ENCODE data around the gene CCDC141.

Gene CCDC141

DNA sequence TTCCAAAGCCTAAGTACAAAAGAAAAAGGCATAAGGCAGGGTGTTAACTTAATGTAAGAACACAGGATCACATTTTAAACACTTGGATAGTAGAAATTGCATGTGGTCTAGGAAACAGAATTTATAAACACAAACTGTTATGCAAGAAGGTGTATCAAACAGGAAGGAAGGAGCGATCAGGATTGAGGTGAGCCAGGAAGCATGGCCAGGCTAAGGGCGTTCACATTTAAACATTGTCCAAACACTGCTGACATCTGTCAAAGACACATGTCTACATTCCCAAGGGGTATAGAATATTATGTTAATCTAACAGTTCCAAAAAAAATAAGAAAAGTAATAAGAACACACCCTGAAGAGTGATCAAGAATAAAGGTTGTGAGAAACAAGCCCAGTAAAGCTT lies 71.3 kb downstream of the CCDC141 start:
- TF ChIP-seq TAF1 (IDR thresholded peaks at IDR 0.05; ENCODE audit: borderline replicate concordance, insufficient read depth, low read length) (no peak), POLR2AphosphoS5 (IDR thresholded peaks at IDR 0.05; ENCODE audit: low read depth, low read length) (no peak), FOXP2 (optimal IDR thresholded peaks at IDR 0.05; ENCODE audit: borderline replicate concordance, extremely low read depth, extremely low read length, insufficient read depth) (no peak), SIN3A (IDR thresholded peaks at IDR 0.05; ENCODE audit: borderline replicate concordance, insufficient read depth, low read length) (no peak)
- TF ChIP-seq, protein P1, sequence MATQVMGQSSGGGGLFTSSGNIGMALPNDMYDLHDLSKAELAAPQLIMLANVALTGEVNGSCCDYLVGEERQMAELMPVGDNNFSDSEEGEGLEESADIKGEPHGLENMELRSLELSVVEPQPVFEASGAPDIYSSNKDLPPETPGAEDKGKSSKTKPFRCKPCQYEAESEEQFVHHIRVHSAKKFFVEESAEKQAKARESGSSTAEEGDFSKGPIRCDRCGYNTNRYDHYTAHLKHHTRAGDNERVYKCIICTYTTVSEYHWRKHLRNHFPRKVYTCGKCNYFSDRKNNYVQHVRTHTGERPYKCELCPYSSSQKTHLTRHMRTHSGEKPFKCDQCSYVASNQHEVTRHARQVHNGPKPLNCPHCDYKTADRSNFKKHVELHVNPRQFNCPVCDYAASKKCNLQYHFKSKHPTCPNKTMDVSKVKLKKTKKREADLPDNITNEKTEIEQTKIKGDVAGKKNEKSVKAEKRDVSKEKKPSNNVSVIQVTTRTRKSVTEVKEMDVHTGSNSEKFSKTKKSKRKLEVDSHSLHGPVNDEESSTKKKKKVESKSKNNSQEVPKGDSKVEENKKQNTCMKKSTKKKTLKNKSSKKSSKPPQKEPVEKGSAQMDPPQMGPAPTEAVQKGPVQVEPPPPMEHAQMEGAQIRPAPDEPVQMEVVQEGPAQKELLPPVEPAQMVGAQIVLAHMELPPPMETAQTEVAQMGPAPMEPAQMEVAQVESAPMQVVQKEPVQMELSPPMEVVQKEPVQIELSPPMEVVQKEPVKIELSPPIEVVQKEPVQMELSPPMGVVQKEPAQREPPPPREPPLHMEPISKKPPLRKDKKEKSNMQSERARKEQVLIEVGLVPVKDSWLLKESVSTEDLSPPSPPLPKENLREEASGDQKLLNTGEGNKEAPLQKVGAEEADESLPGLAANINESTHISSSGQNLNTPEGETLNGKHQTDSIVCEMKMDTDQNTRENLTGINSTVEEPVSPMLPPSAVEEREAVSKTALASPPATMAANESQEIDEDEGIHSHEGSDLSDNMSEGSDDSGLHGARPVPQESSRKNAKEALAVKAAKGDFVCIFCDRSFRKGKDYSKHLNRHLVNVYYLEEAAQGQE (IDR thresholded peaks at IDR 0.05; ENCODE audit: insufficient read depth in 1 of 2, low read depth in 2 of 2, low read length in 2 of 2) = no peak

DNA sequence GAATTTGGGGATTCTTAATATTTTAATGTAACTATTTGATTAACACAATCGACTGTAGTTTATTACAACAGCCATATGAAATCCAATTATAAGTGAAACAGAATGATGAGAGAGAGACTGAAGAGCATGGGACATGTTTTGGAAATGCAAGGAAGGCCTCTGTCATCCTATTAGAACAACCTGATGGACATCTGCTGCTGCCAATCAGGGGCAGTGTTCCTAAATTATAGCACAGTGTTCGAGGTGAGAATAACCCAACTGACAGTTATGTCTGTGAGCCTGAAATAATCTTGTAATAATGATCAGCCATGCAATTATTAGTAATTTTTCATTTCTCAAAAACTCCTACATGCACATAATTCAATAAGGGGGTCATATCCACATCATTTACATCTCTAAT lies 73.6 kb downstream of the CCDC141 start:
- TF ChIP-seq TAF1 (IDR thresholded peaks at IDR 0.05; ENCODE audit: borderline replicate concordance, insufficient read depth, low read length) (no peak), FOXP2 (optimal IDR thresholded peaks at IDR 0.05; ENCODE audit: borderline replicate concordance, extremely low read depth, extremely low read length, insufficient read depth) (no peak), SIN3A (IDR thresholded peaks at IDR 0.05; ENCODE audit: borderline replicate concordance, insufficient read depth, low read length) (no peak), POLR2AphosphoS5 (IDR thresholded peaks at IDR 0.05; ENCODE audit: low read depth, low read length) (no peak)
- TF ChIP-seq, protein P1 (IDR thresholded peaks at IDR 0.05; ENCODE audit: insufficient read depth in 1 of 2, low read depth in 2 of 2, low read length in 2 of 2) = no peak

DNA sequence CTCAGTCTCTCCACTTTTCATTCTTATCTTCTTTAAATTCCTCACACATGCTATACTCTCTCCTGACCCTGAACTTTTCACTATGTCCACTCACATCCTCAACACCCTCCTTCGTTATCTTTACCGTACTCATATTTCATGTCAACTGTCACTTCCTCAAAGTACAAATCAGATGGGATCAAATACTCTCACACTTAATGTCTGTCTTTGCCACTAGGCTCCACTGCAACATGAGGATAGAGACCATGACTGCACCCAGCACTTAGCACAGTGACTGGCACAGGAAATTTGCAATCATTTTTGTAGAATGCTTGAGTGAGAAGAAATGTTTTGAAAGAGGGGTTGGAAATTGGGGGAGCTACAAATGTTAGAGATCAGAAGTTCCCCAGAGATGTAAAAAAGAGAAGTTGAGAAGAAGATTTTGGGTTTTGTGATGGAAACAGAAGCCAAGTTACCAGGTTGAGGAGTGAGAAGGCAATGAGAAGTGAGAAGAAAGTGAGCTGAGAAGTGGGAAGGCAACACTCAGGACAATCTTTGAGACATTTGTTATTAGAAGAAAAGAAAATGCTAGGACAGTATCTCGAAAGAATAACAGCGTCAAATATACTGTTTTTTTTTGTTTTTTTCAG lies 87.0 kb downstream of the CCDC141 start:
- TF ChIP-seq SIN3A (IDR thresholded peaks at IDR 0.05; ENCODE audit: borderline replicate concordance, insufficient read depth, low read length) = no peak

DNA sequence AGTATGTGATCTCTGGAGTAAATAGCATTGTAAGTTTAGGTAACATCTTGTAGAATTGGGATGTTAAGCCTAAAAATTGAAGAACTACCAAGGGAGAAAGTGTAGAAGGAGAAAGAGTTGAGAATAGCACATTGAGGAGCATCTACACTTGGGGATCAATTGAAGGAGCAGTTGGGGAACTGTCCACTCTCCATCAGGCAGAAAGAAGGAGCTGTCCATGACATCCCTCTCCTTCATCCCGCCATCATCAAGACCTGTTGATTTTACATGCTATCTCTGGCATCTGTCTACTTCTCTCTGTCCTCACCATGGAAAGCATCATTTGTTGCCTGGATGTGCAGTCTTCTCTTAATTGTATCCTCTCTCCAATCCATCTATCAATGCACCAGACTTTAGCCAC lies 87.8 kb downstream of the CCDC141 start:
- no peak for TF ChIP-seq POLR2AphosphoS5 (IDR thresholded peaks at IDR 0.05; ENCODE audit: low read depth, low read length)
- TF ChIP-seq FOXP2 (optimal IDR thresholded peaks at IDR 0.05; ENCODE audit: borderline replicate concordance, extremely low read depth, extremely low read length, insufficient read depth) = no peak
- no peak for TF ChIP-seq SIN3A (IDR thresholded peaks at IDR 0.05; ENCODE audit: borderline replicate concordance, insufficient read depth, low read length)
- TF ChIP-seq, protein P1 (IDR thresholded peaks at IDR 0.05; ENCODE audit: insufficient read depth in 1 of 2, low read depth in 2 of 2, low read length in 2 of 2) = peak in 1 of 2 experiments; percentile 76; a peak in 2 of 4 replicates

DNA sequence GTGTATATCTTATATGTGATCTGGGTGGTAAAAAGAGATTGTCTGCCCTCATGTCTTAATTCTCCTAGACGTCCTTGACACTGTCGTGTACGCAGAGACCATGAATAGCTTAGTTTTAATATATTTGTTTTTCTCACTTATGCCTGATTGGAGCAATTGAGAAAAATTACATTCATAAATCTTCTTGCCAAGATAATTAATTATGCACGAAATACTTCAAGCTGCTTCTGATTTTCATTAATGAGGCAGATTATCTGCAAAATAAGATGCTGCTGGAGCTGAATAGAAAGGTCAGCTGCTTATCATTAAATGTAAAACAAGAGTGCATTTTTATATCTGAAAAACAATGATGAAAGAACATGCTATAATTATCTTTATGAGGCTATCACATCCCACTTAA lies 95.9 kb downstream of the CCDC141 start:
- TF ChIP-seq SIN3A (IDR thresholded peaks at IDR 0.05; ENCODE audit: borderline replicate concordance, insufficient read depth, low read length) = no peak
- TF ChIP-seq, protein P1 (IDR thresholded peaks at IDR 0.05; ENCODE audit: insufficient read depth in 1 of 2, low read depth in 2 of 2, low read length in 2 of 2) = no peak
- TF ChIP-seq TAF1 (IDR thresholded peaks at IDR 0.05; ENCODE audit: borderline replicate concordance, insufficient read depth, low read length) = no peak
- TF ChIP-seq FOXP2 (optimal IDR thresholded peaks at IDR 0.05; ENCODE audit: borderline replicate concordance, extremely low read depth, extremely low read length, insufficient read depth) = no peak
- no peak for TF ChIP-seq POLR2AphosphoS5 (IDR thresholded peaks at IDR 0.05; ENCODE audit: low read depth, low read length)
